Measurements from ENCODE around the gene BCR. TPM values are rescaled to one million over a fixed set of nuclear protein-coding genes. Genes with fewer than 3 reads are reported as not detected.

The BCR gene
- total RNA-seq, 1 donor from 2014 or later: 109 TPM

GRCh38 chr22:23199159-23199558 is 18.9 kb downstream of the BCR start:
- DNase-seq (ENCODE audit: low read depth): no peak

- no peak for DNase-seq (ENCODE audit: low read depth)
These were observed 20.6 kb downstream of the BCR start for GRCh38 chr22:23200898-23201297.

- no peak for DNase-seq (ENCODE audit: low read depth)
These were observed 22.6 kb downstream of the BCR start for GRCh38 chr22:23202812-23203451.

- DNase-seq (ENCODE audit: low read depth): no peak
These were observed 23.3 kb downstream of the BCR start for GRCh38 chr22:23203452-23204124.

- DNase-seq (ENCODE audit: low read depth): no peak
These were observed 23.8 kb downstream of the BCR start for GRCh38 chr22:23204125-23204488.

- DNase-seq (ENCODE audit: low read depth): peak; percentile 52
These were observed 24.3 kb downstream of the BCR start for GRCh38 chr22:23204541-23205157.

GRCh38 chr22:23205339-23206049 is 25.2 kb downstream of the BCR start:
- peak; percentile 69 for DNase-seq (ENCODE audit: low read depth)

- no peak for DNase-seq (ENCODE audit: low read depth)
These were observed 26.6 kb downstream of the BCR start for GRCh38 chr22:23206915-23207314.

GRCh38 chr22:23207729-23208393 is 27.6 kb downstream of the BCR start:
- peak; percentile 54 for DNase-seq (ENCODE audit: low read depth)

- no peak for DNase-seq (ENCODE audit: low read depth)
These were observed 30.3 kb downstream of the BCR start for GRCh38 chr22:23210428-23211170.

- no peak for DNase-seq (ENCODE audit: low read depth)
These were observed 31.3 kb downstream of the BCR start for GRCh38 chr22:23211622-23212021.

GRCh38 chr22:23212061-23213021 is 32.0 kb downstream of the BCR start:
- no peak for DNase-seq (ENCODE audit: low read depth)

GRCh38 chr22:23213022-23213555 is 32.8 kb downstream of the BCR start:
- no peak for DNase-seq (ENCODE audit: low read depth)

GRCh38 chr22:23213581-23214334 is 33.4 kb downstream of the BCR start:
- DNase-seq (ENCODE audit: low read depth): no peak

- DNase-seq (ENCODE audit: low read depth): no peak
These were observed 34.1 kb downstream of the BCR start for GRCh38 chr22:23214398-23214797.

GRCh38 chr22:23215294-23216241 is 35.3 kb downstream of the BCR start:
- DNase-seq (ENCODE audit: low read depth): peak; percentile 79

- DNase-seq (ENCODE audit: low read depth): peak; percentile 19
These were observed 36.3 kb downstream of the BCR start for GRCh38 chr22:23216461-23217170.
